Measurements from ENCODE around the gene ITGA5.

ITGA5 gene

GRCh38 chr12:54405106-54405505 is 14.0 kb downstream of the ITGA5 start:
- Mint-ChIP-seq H3K9me3 (no peaks in the 10 kb centered on the region), H3K27me3 (ENCODE audit: low read depth, poor library complexity) (no peaks in the 10 kb centered on the region), H3K4me3 (no peak overlapping the region), H3K27ac (no peak overlapping the region), H3K4me1 (peaks cover 8% of the 10 kb centered on the region), H3K36me3 (ENCODE audit: low read depth) (peaks cover 65% of the 10 kb centered on the region)
- no peak for TF ChIP-seq CTCF (IDR thresholded peaks at IDR 0.05)
- no peak for DNase-seq

GRCh38 chr12:54404061-54405004 is 14.7 kb downstream of the ITGA5 start:
- peak overlapping the region; percentile 57 for H3K27ac Mint-ChIP-seq

GRCh38 chr12:54401119-54401518 is 17.9 kb downstream of the ITGA5 start:
- H3K4me1 Mint-ChIP-seq = peaks cover 13% of the 10 kb centered on the region
- H3K27me3 Mint-ChIP-seq (ENCODE audit: low read depth, poor library complexity) = peaks cover 2% of the 10 kb centered on the region
- peak overlapping the region; percentile 15 for H3K27ac Mint-ChIP-seq
- no peaks in the 10 kb centered on the region for H3K9me3 Mint-ChIP-seq
- peaks cover 72% of the 10 kb centered on the region for H3K36me3 Mint-ChIP-seq (ENCODE audit: low read depth)
- TF ChIP-seq CTCF (IDR thresholded peaks at IDR 0.05) = no peak
- DNase-seq = no peak
- H3K4me3 Mint-ChIP-seq = no peak overlapping the region

More at GRCh38 chr12:54404061-54405004, 14.7 kb downstream of the ITGA5 start:
- Mint-ChIP-seq H3K27me3 (ENCODE audit: low read depth, poor library complexity) (no peaks in the 10 kb centered on the region), H3K36me3 (ENCODE audit: low read depth) (peaks cover 69% of the 10 kb centered on the region), H3K4me3 (no peak overlapping the region), H3K4me1 (peaks cover 9% of the 10 kb centered on the region), H3K9me3 (no peaks in the 10 kb centered on the region)
- DNase-seq = peak; percentile 81
- TF ChIP-seq CTCF (IDR thresholded peaks at IDR 0.05) = peak; percentile 96

GRCh38 chr12:54398995-54399793 is 19.9 kb downstream of the ITGA5 start:
- no peak overlapping the region for H3K27ac Mint-ChIP-seq
- peak; percentile 91 for DNase-seq
- peaks cover 80% of the 10 kb centered on the region for H3K36me3 Mint-ChIP-seq (ENCODE audit: low read depth)
- peak; percentile 97 for TF ChIP-seq CTCF (IDR thresholded peaks at IDR 0.05)
- H3K9me3 Mint-ChIP-seq = no peaks in the 10 kb centered on the region
- peaks cover 23% of the 10 kb centered on the region for H3K4me1 Mint-ChIP-seq
- H3K27me3 Mint-ChIP-seq (ENCODE audit: low read depth, poor library complexity) = peaks cover 2% of the 10 kb centered on the region
- H3K4me3 Mint-ChIP-seq = no peak overlapping the region

GRCh38 chr12:54398218-54398617 is 20.8 kb downstream of the ITGA5 start:
- peaks cover 2% of the 10 kb centered on the region for H3K27me3 Mint-ChIP-seq (ENCODE audit: low read depth, poor library complexity)
- no peak for TF ChIP-seq CTCF (IDR thresholded peaks at IDR 0.05)
- H3K27ac Mint-ChIP-seq = no peak overlapping the region
- DNase-seq = no peak
- H3K4me3 Mint-ChIP-seq = no peak overlapping the region
- H3K9me3 Mint-ChIP-seq = no peaks in the 10 kb centered on the region
- peaks cover 31% of the 10 kb centered on the region for H3K4me1 Mint-ChIP-seq
- peaks cover 73% of the 10 kb centered on the region for H3K36me3 Mint-ChIP-seq (ENCODE audit: low read depth)

Measured in nephron progenitor cell (in vitro differentiated cells).